Measurements from ENCODE around the gene GRIK4. TPM values are rescaled to one million over a fixed set of nuclear protein-coding genes. Genes with fewer than 3 reads are reported as not detected.

The GRIK4 gene
- total and polyA plus RNA-seq, 2 of the 4 experiments (the other 2 are of a cell fraction), result 0.18 to 0.38 TPM

- no peak overlapping the region for H2AFZ ChIP-seq (replicated peaks; ENCODE audit: low read length, poor library complexity)
- H3K79me1 ChIP-seq (ENCODE audit: low read depth in 1 of 2, low read length in 2 of 2), result no peaks in the 10 kb centered on the region
- H3K27ac ChIP-seq (ENCODE audit: insufficient read depth, low read length), result no peak overlapping the region
- H3K9me3 ChIP-seq (ENCODE audit: control insufficient read depth, insufficient read depth, low read length), result no peaks in the 10 kb centered on the region
- no peak for DNase-seq
- no peaks in the 10 kb centered on the region for H3K4me1 ChIP-seq (ENCODE audit: control insufficient read depth, insufficient read depth, low read length)
- no peaks in the 10 kb centered on the region for H3K36me3 ChIP-seq (ENCODE audit: control insufficient read depth, insufficient read depth, low read length)
- H2AK9ac ChIP-seq (replicated peaks; ENCODE audit: low read depth, low read length, poor library complexity), result no peak overlapping the region
- intact Hi-C loops (cut with micrococcal nuclease), result no loop called here
- no peak overlapping the region for H3K4me2 ChIP-seq (ENCODE audit: low read depth, low read length)
- no peak overlapping the region for H2AK5ac ChIP-seq (ENCODE audit: low read depth, low read length)
- no peak overlapping the region for H2BK15ac ChIP-seq (ENCODE audit: low read depth, low read length)
- no peak overlapping the region for H3K4ac ChIP-seq (ENCODE audit: low read depth, low read length)
- H3K23ac ChIP-seq (ENCODE audit: low read depth, low read length), result no peak overlapping the region
- no peak overlapping the region for H2BK120ac ChIP-seq (ENCODE audit: low read depth, low read length)
- TF ChIP-seq USF2 (IDR thresholded peaks at IDR 0.05; ENCODE audit: low read depth, low read length), result no peak
- TF ChIP-seq RCOR1 (IDR thresholded peaks at IDR 0.05; ENCODE audit: insufficient replicate concordance, low read length), result no peak
- TF ChIP-seq FOS (IDR thresholded peaks at IDR 0.05; ENCODE audit: low read depth, low read length), result no peak
- H4K8ac ChIP-seq (ENCODE audit: low read depth in 2 of 2, low read length in 2 of 2), result no peak overlapping the region
- H4K5ac ChIP-seq (ENCODE audit: low read depth, low read length), result no peak overlapping the region
- no peak overlapping the region for H2BK5ac ChIP-seq (ENCODE audit: low read depth, low read length, poor library complexity, severe bottlenecking)
- BruUV-seq (replicated peaks), result no TSS peak
- no peak overlapping the region for H3K56ac ChIP-seq (ENCODE audit: extremely low read depth, insufficient read depth, low read length)
- H3K9me1 ChIP-seq (ENCODE audit: insufficient read depth, low read length), result no peaks in the 10 kb centered on the region; the same call in 1 of the 2 replicates
- in situ Hi-C loops (cut with MboI; ENCODE audit: low sequenced_read_pairs), result no loop called here
- H2BK20ac ChIP-seq (ENCODE audit: low read depth, low read length), result no peak overlapping the region
- CTCF ChIA-PET, result interaction anchor here (0.6 kb wide), 1 partner anchor 25 kb away, joined by 5 read pairs; no protein-coding TSS in a partner anchor
- H4K91ac ChIP-seq (ENCODE audit: insufficient read depth, low read depth, low read length), result no peak overlapping the region
- H3K14ac ChIP-seq (replicated peaks; ENCODE audit: low read depth, low read length), result no peak overlapping the region
- H3K18ac ChIP-seq (ENCODE audit: low read depth, low read length), result no peak overlapping the region
- no peaks in the 10 kb centered on the region for H4K20me1 ChIP-seq (ENCODE audit: insufficient read depth, low read length)
- dilution Hi-C loops (cut with HindIII; ENCODE audit: low sequenced_read_pairs, unreplicated experiment), result no loop called here
- H3K9ac ChIP-seq (ENCODE audit: low read depth, low read length), result no peak overlapping the region
- ATAC-seq (ENCODE audit: low read depth), result no peak
- POLR2A ChIA-PET (ENCODE audit: unreplicated experiment), result no interaction called here
- 62% methylated on average over 4 of the region's 10 CpGs; no CpG with 5 or more reads in 1 of the 2 experiments for WGBS, 2 experiments (ENCODE audit: extremely low coverage in 2 of 2, insufficient read length in 1 of 2)
- no peak overlapping the region for H3K4me3 ChIP-seq (ENCODE audit: insufficient read depth, low read depth, low read length)
- H3K27me3 ChIP-seq (ENCODE audit: control insufficient read depth, insufficient read depth, low read length), result no peaks in the 10 kb centered on the region; the same call in 1 of the 2 replicates
These were observed 227.0 kb downstream of the GRIK4 start for GRCh38 chr11:120738516-120739046.
